GM19468 (cell line): ENCODE results near the gene BLOC1S2.
"Not testable (repeated sequence)": the region's sequence is repeated elsewhere in the genome, so short reads cannot be mapped to it uniquely, and the experiment has no call there.

Source experiments
- ATAC-seq: cut with Tn5 transposase; IDR thresholded peaks from one replicate; pipeline ENCODE4 v1.9.1; 2021; ENCODE audit warnings: mild to moderate bottlenecking, moderate library complexity, moderate number of reproducible peaks; ENCODE audit not compliant: unreplicated experiment; ENCODE audit errors: extremely low read depth

BLOC1S2 gene

GRCh38 chr10:100286051-100287033 is at the start of gene BLOC1S2:
BLOC1S2 (minus strand) TSS chr10:100286680; CDS start chr10:100286659, 21 bp downstream.
- ATAC-seq: no peak

DNA sequence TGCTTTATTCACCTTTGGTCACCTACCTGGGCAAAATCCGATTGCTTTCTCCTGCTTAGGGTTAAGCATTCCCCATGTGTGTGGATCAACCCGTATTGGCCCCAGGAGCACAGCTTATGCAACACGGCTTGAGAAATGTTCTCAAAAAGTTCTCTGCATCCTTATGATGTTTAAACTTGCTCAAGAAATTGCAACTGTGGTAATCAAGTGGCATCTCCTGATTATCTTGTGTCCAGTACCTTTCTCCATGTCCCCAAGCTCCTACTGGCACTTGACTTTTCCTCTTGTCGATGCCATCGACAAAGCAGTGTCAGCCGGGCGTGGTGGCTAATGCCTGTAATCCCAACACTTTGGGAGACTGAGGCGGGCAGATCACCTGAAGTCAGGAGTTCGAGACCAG is 48.3 kb upstream of the BLOC1S2 start:
- no peak for ATAC-seq

DNA sequence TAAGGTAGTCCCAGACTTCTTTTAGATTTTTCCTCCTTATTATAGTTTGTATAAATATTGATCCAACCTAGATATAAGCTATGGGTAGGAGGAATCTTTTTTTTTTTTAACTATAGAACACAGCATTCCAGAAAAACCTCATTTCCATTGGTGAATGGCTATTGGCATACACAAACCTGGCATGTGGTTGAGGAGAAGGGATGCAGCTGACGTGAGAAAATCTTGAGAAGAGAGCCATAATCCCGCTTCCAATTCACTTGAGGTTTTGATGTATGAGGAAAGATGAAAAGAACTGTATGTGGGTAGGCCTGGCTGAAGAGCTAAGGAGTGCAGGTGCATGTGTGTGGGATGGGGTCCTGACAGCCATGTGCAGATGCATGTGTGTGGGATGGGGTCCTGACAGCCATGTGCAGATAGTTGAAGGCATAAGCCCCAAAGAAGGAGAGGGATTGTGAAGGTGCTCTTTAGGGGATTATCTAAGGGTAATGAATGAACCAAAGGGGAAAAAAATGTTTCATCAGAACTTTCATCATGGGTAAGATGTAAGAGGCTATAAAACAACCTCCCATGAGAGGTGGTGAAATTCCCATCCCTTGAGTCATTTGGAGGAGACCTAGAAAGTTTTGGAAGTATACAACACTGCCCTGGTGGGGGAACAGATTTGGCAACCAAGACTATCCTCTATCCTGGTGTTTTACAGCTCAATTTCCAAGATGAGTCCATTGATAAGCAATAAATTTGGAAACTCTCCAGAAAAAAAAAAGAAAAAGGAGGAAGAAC is 47.4 kb upstream of the BLOC1S2 start:
- ATAC-seq: no peak

DNA sequence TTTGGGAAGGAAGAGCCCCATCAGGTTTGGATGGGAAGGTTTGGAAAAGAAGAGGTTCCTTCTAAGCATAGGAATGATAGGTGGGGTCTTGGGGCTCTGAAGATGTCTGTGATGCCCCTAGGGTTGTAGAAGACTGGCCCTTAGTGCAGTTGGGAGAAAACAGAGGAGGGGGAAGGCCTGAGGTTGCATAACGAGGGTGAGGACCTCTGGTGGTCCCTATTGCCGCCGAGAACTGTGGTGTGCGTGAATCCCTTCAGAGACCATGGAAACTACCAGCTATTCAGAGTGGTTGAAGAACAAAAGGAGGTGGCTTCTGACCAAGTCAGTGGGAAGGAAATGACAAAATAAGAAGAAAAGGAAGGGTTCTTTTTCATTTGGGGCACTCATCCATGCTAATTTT is 46.6 kb upstream of the BLOC1S2 start:
- no peak for ATAC-seq

DNA sequence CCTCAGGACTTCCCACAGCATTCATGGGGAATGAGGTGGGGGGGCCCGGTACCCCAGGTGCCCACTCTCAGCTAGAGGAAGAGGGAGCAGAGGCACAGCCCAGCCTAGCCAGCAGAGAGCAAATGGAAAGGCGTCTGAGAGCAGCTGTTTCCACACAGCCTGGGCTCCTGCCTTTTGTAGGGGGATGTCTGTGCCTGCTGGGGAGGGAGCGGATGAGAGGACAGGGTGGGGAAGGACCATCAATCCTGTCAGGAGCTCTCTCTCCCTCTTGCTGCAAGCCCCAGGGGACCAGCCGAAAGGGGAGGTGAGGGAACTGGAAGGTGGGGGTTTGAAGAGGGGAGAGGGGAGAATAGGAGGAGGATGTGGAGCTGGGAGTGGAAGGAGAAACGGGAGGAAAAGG is 43.6 kb upstream of the BLOC1S2 start, which contains the start of gene PKD2L1:
PKD2L1 (minus strand) TSS at position 150 of the 400 bp plus-strand sequence; CDS start at position 25, 125 bp downstream.
- ATAC-seq: no peak

DNA sequence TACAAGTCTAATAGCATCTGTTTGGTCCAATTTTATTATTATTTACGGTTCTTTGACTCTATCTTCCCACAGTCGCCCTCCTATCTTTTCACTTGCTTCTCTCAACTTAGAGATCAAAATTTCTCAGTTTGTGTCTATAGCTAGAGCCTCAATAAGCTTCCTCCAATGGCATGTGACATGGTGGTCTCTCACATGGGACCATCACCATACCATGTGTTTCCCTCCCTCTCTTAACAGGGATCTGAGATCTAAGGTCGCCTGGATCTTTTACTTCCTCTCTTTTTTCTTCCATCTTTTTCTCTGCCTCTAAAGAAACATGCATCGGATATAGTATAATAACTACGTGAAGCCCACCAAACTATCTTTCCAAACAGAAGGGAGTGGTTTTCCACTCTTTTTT is 41.7 kb upstream of the BLOC1S2 start:
- ATAC-seq: no peak

GRCh38 chr10:100327718-100328009 is 41.2 kb upstream of the BLOC1S2 start:
- ATAC-seq: no peak

DNA sequence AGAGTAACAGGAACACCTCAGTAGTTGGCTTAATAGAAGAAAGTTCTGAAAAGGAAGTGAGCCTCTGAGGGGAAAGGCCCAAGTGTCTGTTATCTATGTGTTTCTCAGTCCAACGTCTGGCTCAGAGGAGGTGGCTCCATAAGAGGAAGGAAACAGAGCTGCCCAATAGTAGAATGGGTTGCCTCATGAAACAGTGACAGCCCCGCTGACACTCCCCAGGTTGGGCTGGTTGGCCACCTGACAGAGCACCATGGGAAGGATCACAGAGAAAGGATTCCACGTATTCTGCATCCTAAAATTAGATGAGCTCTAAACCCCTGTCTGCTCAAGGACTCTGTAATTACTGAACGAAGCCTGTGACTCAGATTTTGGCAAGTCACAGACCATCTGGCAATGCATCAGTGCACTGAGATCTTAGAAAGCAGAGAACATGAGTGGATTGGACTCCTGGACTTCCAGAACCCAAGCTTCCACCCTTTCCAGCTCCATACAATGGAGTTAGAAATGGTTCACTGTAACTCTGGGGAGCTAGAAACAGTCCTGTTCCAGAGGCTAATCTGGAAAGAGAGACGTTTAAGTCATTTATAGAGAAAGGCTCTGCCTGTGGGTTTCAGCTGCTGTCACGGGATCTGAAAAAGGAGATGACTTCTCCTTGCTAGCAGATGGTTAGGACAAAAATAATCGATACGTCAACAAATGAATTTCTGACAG is 40.7 kb upstream of the BLOC1S2 start:
- peak; percentile 90 for ATAC-seq

GRCh38 chr10:100325158-100325557 is 38.7 kb upstream of the BLOC1S2 start:
- no peak for ATAC-seq

DNA sequence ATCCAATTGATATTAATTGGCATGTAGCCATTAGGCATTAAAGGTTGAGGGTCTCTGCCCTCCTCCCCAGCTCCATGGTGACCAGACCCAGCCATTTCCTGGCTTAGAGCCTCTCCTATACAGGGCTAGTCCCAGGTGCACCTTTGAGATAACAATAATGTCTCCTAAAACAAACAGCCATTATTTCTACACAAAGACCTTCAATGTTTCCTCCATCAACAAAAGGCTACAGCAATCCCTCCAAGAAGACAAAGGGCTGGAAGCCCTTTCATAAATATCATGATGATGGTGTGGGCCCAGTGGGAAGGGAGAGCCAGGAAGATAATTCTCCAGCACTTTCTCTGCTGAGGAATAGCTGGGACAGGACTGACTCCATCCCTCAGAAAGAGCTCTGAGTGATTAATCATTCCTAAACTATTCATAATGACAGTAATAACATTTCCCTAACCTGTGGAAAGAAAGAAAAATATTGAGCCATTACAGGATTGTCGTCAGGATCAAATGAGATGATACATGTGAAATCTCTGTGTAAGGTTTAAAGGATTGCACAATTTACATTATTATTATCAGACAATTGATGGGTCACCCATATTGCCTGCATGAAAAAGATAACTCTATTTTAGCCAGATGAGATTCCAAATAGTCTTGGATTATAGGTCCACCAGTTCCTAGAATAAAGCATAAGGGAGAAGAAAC is 33.4 kb upstream of the BLOC1S2 start:
- no peak for ATAC-seq

DNA sequence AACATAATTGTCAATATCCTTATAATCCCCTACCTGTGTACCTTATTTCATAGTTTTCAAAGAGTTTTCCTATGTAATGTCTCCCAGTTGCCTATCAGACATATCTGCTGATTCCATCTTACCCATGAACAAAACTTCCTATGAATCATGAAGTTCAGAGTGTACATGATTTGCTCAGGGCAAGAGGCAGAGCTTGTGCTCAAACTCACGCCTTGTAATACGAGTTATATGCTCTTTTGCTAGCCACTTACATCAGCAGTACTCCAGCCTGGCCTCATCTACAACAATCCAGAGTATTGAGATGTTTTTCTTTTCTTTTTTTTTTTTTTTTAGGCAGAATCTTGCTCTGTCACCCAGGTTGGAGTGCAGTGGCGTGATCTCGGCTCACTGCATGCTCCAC is 31.7 kb upstream of the BLOC1S2 start:
- ATAC-seq: no peak

GRCh38 chr10:100315615-100316014 is 29.1 kb upstream of the BLOC1S2 start:
- ATAC-seq: no peak

DNA sequence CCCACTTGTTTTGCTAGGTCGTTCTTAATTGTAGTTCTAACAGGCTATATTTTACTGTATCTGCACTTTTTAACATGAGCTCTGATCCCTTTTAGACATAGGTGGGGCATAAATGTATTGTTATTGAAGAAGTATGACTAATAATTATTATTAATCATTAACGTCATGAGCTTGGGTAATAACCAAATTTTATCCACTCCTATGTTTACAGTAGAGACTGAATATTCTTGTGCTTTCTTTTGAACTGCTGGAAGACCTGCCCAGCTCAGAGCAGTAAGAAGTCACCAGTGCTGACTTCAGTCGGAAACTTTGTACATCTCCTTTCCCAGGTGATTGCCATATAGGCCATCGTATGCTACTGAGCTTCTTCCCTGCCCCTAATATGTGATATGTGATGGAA is 24.8 kb upstream of the BLOC1S2 start:
- ATAC-seq: no peak

- no peak for ATAC-seq
These were observed 21.2 kb upstream of the BLOC1S2 start for GRCh38 chr10:100307684-100308083.

- no peak for ATAC-seq
These were observed 20.4 kb upstream of the BLOC1S2 start for GRCh38 chr10:100306861-100307260.

DNA sequence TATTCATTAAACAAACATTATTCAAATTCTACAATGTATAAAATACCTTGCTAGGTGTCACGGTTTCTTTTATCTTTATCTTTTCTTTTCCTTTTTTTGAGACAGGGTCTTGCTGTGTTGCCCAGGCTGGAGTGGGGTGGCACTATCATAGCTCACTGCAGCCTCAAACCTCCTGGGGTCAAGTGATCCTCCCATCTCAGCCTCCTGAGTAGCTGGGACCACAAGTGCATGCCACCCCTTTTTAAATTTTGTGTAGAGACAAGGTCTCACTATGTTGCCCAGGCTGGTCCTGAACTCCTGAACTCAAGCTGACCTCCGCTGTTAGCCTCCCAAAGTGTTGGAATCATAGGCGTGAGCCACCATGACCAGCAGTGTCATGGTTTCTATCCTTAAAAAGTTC is 17.9 kb upstream of the BLOC1S2 start:
- no peak for ATAC-seq

- no peak for ATAC-seq
These were observed 17.3 kb upstream of the BLOC1S2 start for GRCh38 chr10:100303724-100304319.

GRCh38 chr10:100301123-100301522 is 14.6 kb upstream of the BLOC1S2 start:
- not testable (repeated sequence) for ATAC-seq

DNA sequence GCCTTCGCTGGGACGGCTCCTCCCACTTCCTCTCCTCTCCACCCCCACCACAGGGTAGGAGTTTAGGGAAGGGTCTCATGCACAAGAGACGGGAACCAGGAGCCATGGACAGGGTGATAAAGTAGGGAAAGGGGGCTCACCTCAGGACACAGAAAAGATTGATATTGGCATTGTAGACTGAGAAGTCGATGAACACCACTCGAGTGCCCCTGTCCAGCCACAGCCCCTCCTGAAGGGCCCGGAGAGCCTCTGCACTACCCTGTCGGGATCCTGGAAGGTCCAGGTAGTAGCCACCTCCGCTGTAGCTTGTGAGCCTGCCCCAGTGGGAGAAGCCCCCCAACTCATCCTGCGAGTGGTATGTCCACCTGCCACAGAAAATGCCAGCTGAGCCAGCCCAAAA is 10.8 kb upstream of the BLOC1S2 start:
- no peak for ATAC-seq

DNA sequence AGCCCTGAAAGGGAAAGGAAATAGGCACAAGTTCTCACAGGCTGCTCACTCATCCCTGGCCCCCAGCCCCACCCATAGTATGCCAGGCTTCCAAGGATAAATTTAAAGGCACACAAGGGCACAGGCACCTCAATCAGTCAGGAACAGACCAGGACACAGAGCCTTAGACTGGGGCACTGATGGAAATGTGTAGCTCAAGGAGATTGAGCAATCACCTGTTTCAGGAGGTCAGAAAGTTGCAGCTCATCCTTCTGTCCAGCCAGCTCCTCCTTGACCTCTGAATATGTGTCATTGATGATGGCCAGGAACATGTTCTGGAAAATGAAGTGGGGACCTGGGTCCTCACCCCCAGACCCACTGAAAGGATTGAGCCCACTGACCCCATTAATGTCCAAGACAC is 6.6 kb upstream of the BLOC1S2 start:
- no peak for ATAC-seq
